DND-41 (cell line): ENCODE data around the gene ACSS3.

Experiments
- CTCF ChIP-seq: IDR thresholded peaks from 2 replicates; pipeline ENCODE4 v1.5.1; 2012; ENCODE audit warnings: borderline replicate concordance, low read length, moderate library complexity, mild to moderate bottlenecking; ENCODE audit not compliant: poor library complexity, severe bottlenecking; ENCODE audit errors: extremely low read depth
- EZH2 ChIP-seq: IDR thresholded peaks from 3 replicates; pipeline ENCODE4 v1.6.1; 2012; ENCODE audit warnings: borderline replicate concordance, low read depth, mild to moderate bottlenecking, moderate library complexity, low read length, inconsistent platforms; ENCODE audit not compliant: severe bottlenecking

DNA sequence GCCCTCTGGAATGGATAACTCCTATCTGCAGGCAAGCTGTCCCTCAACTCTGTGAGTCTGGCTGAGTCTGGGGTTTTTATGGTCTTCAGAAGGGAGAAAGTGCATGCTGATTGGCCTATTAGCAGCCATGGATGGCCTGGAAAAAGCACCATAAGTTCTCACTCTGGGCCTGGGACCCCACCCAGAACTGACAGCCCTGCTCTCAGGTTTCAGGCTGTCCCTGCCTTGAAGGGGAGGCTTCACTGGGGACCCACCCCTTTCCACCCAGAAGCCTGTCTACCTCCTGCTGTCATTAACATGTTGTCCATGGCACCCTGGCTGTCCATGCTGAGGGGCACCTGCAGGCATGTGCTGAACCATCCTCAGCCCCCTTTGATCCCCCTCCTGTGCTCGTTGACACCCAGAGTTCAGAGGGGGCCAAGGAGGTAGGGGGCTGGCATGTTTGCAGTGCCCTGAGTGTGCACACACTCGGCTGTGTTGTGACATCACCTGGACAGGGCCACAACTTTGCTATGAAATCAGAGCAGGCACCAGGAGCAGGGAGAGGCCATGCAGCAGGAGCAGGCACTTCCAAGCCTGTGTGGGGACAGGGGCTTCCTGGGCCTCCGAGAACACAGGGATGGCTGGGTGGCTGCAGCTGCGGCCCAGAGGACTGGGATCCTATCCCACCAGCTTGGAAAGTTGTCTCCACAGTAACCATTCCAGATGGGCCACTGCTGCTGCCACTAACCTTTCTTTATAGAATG is 84.7 kb downstream of the ACSS3 start:
- TF ChIP-seq CTCF, result no peak
- no peak for TF ChIP-seq EZH2
